ENCODE results near the gene HHAT.

DNA sequence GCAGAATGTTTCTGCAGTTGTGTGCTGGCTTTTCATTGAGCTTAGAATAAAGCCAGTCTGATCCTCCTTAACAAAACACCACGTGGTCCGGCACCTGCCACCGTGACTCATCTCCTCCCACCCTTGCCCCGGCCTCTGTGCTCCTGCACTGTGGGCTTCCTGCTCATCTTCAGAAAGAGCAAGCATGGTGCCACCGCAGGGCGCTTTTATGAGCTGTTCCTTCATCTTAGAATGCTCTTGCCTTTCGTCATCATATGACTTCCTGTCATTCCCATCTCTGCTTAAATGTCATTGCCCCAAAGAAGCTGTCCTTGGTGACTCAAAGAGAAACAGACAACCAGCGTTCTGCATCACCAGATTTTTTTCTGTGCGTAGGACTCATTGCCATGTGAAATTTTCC, 117.8 kb downstream of the HHAT start:
- no peak for TF ChIP-seq POLR2A (IDR thresholded peaks at IDR 0.05; ENCODE audit: low read depth, low read length)
- no peak for TF ChIP-seq MAZ (IDR thresholded peaks at IDR 0.05; ENCODE audit: borderline replicate concordance, low read depth, low read length)
- TF ChIP-seq, protein P1, sequence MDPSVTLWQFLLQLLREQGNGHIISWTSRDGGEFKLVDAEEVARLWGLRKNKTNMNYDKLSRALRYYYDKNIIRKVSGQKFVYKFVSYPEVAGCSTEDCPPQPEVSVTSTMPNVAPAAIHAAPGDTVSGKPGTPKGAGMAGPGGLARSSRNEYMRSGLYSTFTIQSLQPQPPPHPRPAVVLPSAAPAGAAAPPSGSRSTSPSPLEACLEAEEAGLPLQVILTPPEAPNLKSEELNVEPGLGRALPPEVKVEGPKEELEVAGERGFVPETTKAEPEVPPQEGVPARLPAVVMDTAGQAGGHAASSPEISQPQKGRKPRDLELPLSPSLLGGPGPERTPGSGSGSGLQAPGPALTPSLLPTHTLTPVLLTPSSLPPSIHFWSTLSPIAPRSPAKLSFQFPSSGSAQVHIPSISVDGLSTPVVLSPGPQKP (IDR thresholded peaks at IDR 0.05; ENCODE audit: borderline replicate concordance, low read depth, low read length) = no peak
- TF ChIP-seq BHLHE40 (IDR thresholded peaks at IDR 0.05; ENCODE audit: low read depth, low read length) = no peak
- TF ChIP-seq, protein P2, sequence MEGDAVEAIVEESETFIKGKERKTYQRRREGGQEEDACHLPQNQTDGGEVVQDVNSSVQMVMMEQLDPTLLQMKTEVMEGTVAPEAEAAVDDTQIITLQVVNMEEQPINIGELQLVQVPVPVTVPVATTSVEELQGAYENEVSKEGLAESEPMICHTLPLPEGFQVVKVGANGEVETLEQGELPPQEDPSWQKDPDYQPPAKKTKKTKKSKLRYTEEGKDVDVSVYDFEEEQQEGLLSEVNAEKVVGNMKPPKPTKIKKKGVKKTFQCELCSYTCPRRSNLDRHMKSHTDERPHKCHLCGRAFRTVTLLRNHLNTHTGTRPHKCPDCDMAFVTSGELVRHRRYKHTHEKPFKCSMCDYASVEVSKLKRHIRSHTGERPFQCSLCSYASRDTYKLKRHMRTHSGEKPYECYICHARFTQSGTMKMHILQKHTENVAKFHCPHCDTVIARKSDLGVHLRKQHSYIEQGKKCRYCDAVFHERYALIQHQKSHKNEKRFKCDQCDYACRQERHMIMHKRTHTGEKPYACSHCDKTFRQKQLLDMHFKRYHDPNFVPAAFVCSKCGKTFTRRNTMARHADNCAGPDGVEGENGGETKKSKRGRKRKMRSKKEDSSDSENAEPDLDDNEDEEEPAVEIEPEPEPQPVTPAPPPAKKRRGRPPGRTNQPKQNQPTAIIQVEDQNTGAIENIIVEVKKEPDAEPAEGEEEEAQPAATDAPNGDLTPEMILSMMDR (conservative IDR thresholded peaks at IDR 0.05; ENCODE audit: low read depth, low read length) = no peak
- no peak for TF ChIP-seq SMC3 (IDR thresholded peaks at IDR 0.05; ENCODE audit: low read depth, low read length)
- TF ChIP-seq RAD21 (IDR thresholded peaks at IDR 0.05; ENCODE audit: low read length) = no peak
- TF ChIP-seq CHD1 (IDR thresholded peaks at IDR 0.05; ENCODE audit: low read depth, low read length) = no peak
- TF ChIP-seq, protein P3, sequence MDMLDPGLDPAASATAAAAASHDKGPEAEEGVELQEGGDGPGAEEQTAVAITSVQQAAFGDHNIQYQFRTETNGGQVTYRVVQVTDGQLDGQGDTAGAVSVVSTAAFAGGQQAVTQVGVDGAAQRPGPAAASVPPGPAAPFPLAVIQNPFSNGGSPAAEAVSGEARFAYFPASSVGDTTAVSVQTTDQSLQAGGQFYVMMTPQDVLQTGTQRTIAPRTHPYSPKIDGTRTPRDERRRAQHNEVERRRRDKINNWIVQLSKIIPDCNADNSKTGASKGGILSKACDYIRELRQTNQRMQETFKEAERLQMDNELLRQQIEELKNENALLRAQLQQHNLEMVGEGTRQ (IDR thresholded peaks at IDR 0.05; ENCODE audit: low read depth, low read length) = peak; percentile 68; the same call in 1 of the 2 replicates
- TF ChIP-seq CEBPB (IDR thresholded peaks at IDR 0.05; ENCODE audit: low read depth, low read length) = no peak
